Neural crest cell (in vitro differentiated cells): ENCODE data around the gene PIK3CA. TPM values are rescaled to one million over a fixed set of nuclear protein-coding genes. Genes with fewer than 3 reads are reported as not detected.

Experiments used
- DNase-seq: peaks from one replicate; pipeline ENCODE4 v3.0.0; 2021; ENCODE audit warnings: low read depth, mixed read lengths, low spot score
- H3K27ac Mint-ChIP-seq: one replicate; pipeline ENCODE4 v1.8.0; 2021; ENCODE audit warnings: mild to moderate bottlenecking, mixed read lengths; ENCODE audit not compliant: unreplicated experiment
- H3K27me3 Mint-ChIP-seq: 2 replicates; pipeline ENCODE4 v1.8.0; 2021; ENCODE audit warnings: low read depth, mild to moderate bottlenecking, mixed read lengths
- H3K36me3 Mint-ChIP-seq: 2 replicates; pipeline ENCODE4 v1.8.0; 2021; ENCODE audit warnings: low read depth, mild to moderate bottlenecking, mixed read lengths
- H3K4me1 Mint-ChIP-seq: 2 replicates; pipeline ENCODE4 v1.8.0; 2021; ENCODE audit warnings: mixed read lengths
- H3K4me3 Mint-ChIP-seq: one replicate; pipeline ENCODE4 v1.8.0; 2021; ENCODE audit warnings: mild to moderate bottlenecking, mixed read lengths
- H3K9me3 Mint-ChIP-seq: 2 replicates; pipeline ENCODE4 v1.8.0; 2021; ENCODE audit warnings: mixed read lengths
- CTCF ChIP-seq: fragments of 200-600 bp; sonication (generic); conservative IDR thresholded peaks from 2 replicates; pipeline ENCODE4 v1.5.0; 2021; ENCODE audit warnings: antibody characterized with exemption, mild to moderate bottlenecking
- total RNA-seq: library from RNA; stranded (reverse); gene quantifications from 2 replicates; pipeline ENCODE4 v1.2.1, GENCODE V29; 2021

PIK3CA gene
- total RNA-seq, 1 donor from 2014 or later, result 14.1 TPM

GRCh38 chr3:179158336-179159039 lies 10.3 kb downstream of the PIK3CA start:
- Mint-ChIP-seq H3K4me1 (no peaks in the 10 kb centered on the region), H3K27me3 (no peaks in the 10 kb centered on the region), H3K4me3 (no peak overlapping the region), H3K36me3 (no peaks in the 10 kb centered on the region), H3K27ac (no peak overlapping the region), H3K9me3 (no peaks in the 10 kb centered on the region)
- no peak for TF ChIP-seq CTCF
- DNase-seq, result no peak

GRCh38 chr3:179163503-179163902 lies 15.3 kb downstream of the PIK3CA start:
- Mint-ChIP-seq H3K27ac (no peak overlapping the region), H3K27me3 (no peaks in the 10 kb centered on the region)

GRCh38 chr3:179164857-179165256 lies 16.7 kb downstream of the PIK3CA start:
- no peaks in the 10 kb centered on the region for H3K27me3 Mint-ChIP-seq
- H3K4me3 Mint-ChIP-seq, result no peak overlapping the region
- no peak for TF ChIP-seq CTCF
- no peaks in the 10 kb centered on the region for H3K4me1 Mint-ChIP-seq
- H3K9me3 Mint-ChIP-seq, result peaks cover under 1% of the 10 kb centered on the region
- H3K27ac Mint-ChIP-seq, result no peak overlapping the region
- peaks cover under 1% of the 10 kb centered on the region for H3K36me3 Mint-ChIP-seq
- DNase-seq, result no peak

More at GRCh38 chr3:179163503-179163902, 15.3 kb downstream of the PIK3CA start:
- no peak overlapping the region for H3K4me3 Mint-ChIP-seq
- no peak for DNase-seq
- H3K4me1 Mint-ChIP-seq, result no peaks in the 10 kb centered on the region
- H3K36me3 Mint-ChIP-seq, result no peaks in the 10 kb centered on the region
- H3K9me3 Mint-ChIP-seq, result no peaks in the 10 kb centered on the region
- no peak for TF ChIP-seq CTCF

- Mint-ChIP-seq H3K27me3 (no peaks in the 10 kb centered on the region), H3K27ac (no peak overlapping the region), H3K9me3 (peaks cover 7% of the 10 kb centered on the region), H3K36me3 (peaks cover 9% of the 10 kb centered on the region), H3K4me1 (no peaks in the 10 kb centered on the region), H3K4me3 (no peak overlapping the region)
- DNase-seq, result no peak
- no peak for TF ChIP-seq CTCF
Measured at GRCh38 chr3:179166561-179167201, 18.5 kb downstream of the PIK3CA start.

GRCh38 chr3:179168918-179169317 lies 20.8 kb downstream of the PIK3CA start:
- peaks cover 7% of the 10 kb centered on the region for H3K9me3 Mint-ChIP-seq
- H3K36me3 Mint-ChIP-seq, result peaks cover 9% of the 10 kb centered on the region
- H3K4me3 Mint-ChIP-seq, result no peak overlapping the region
- H3K27ac Mint-ChIP-seq, result no peak overlapping the region
- no peaks in the 10 kb centered on the region for H3K27me3 Mint-ChIP-seq
- H3K4me1 Mint-ChIP-seq, result no peaks in the 10 kb centered on the region
- no peak for DNase-seq
- no peak for TF ChIP-seq CTCF
